Gastroesophageal sphincter (tissue), 4 donors: ENCODE measurements around the gene MACROD1. TPM values are rescaled to one million over a fixed set of nuclear protein-coding genes. Genes with fewer than 3 reads are reported as not detected.

Experiments
- ATAC-seq: fragments of 150-250 bp; one replicate; pipeline ENCODE4 v1.9.1; 2016; ENCODE audit warnings: mild to moderate bottlenecking, moderate library complexity
- H3K27ac ChIP-seq, 4 donors: fragments of 200-600 bp; sonication (generic) in 3 of 4; 1 replicate in 3 of 4; 2 replicates in 1 of 4; pipeline ENCODE4 v1.5.1; 2016 to 2019
- H3K27me3 ChIP-seq: fragments of 200-600 bp; sonication (generic); one replicate; pipeline ENCODE4 v1.5.1; 2019
- H3K36me3 ChIP-seq, 2 donors: fragments of 200-600 bp; sonication (generic); one replicate each; pipeline ENCODE4 v1.5.1; 2019; ENCODE audit warnings: control low read depth in 1 of 2
- H3K4me1 ChIP-seq, 3 donors: fragments of 200-600 bp; sonication (generic); 1 replicate in 2 of 3; 2 replicates in 1 of 3; pipeline ENCODE4 v1.5.1; 2016 to 2019; ENCODE audit warnings: control low read depth in 2 of 3
- H3K4me3 ChIP-seq, 2 donors: fragments of 200-600 bp; sonication (generic); one replicate each; pipeline ENCODE4 v1.5.1; 2019; ENCODE audit warnings: mild to moderate bottlenecking in 1 of 2, moderate library complexity in 1 of 2
- H3K9me3 ChIP-seq, 3 donors: fragments of 200-600 bp; sonication (generic); one replicate each; pipeline ENCODE4 v1.5.1; 2017 to 2019; ENCODE audit warnings: control low read depth in 2 of 3
- CTCF ChIP-seq, 4 experiments: fragments of 200-600 bp in 2 of 4; fragments of 450-650 bp in 2 of 4; sonication (generic) in 1 of 4; IDR thresholded peaks; one replicate each; pipeline ENCODE4 v1.5.1; 2017 to 2019; ENCODE audit warnings: antibody characterized with exemption in 4 of 4, mild to moderate bottlenecking in 2 of 4, moderate library complexity in 2 of 4
- EP300 ChIP-seq: sonication (generic); formaldehyde crosslinking; IDR thresholded peaks from one replicate; pipeline ENCODE4 v1.6.1; 2017; ENCODE audit warnings: antibody characterized with exemption, mild to moderate bottlenecking
- POLR2A ChIP-seq, 2 donors: fragments of 450-650 bp; IDR thresholded peaks; one replicate each; pipeline ENCODE4 v1.6.1; 2017; ENCODE audit warnings: antibody characterized with exemption in 2 of 2, mild to moderate bottlenecking in 2 of 2, moderate library complexity in 1 of 2
- POLR2AphosphoS5 ChIP-seq: sonication (generic); formaldehyde crosslinking; IDR thresholded peaks from one replicate; pipeline ENCODE4 v1.6.1; 2017; ENCODE audit warnings: antibody characterized with exemption
- WGBS, 2 donors: methylation state at CpG; one replicate each; pipeline ENCODE4 v1.1.5; 2018; ENCODE audit warnings: low coverage in 1 of 2; 5-methylcytosine and 5-hydroxymethylcytosine counted together
- total RNA-seq, 4 donors: library from RNA; depleted of rRNA; stranded (reverse); fragments of >200 nt; gene quantifications; one replicate each; pipeline ENCODE4 v1.1.0, GENCODE V29; 2016

MACROD1 gene
- total RNA-seq, 4 donors from 2014 or later, result 26.9 to 56.2 (median 30.4) TPM

- H3K4me1 ChIP-seq, result peaks cover 0 to 47% (median 12%) of the 10 kb centered on the region in 3 donors
- no peak for TF ChIP-seq POLR2A (IDR thresholded peaks at IDR 0.05)
- no peak for TF ChIP-seq EP300
- TF ChIP-seq POLR2AphosphoS5, result no peak
- no peak for TF ChIP-seq CTCF (IDR thresholded peaks at IDR 0.05)
- no peaks in the 10 kb centered on the region for H3K27me3 ChIP-seq
- peak overlapping the region in 1 of 4 donors; percentile 25 for H3K27ac ChIP-seq
- no peaks in the 10 kb centered on the region for H3K9me3 ChIP-seq
- no peak overlapping the region for H3K4me3 ChIP-seq
- 73 to 77% methylated on average over 5 of the region's 11 CpGs for WGBS, 2 donors
- ATAC-seq, result no peak
- H3K36me3 ChIP-seq, result no peaks in the 10 kb centered on the region
Observed at GRCh38 chr11:64090806-64091516, 75.0 kb downstream of the MACROD1 start.

- Histone ChIP-seq H3K36me3 (no peaks in the 10 kb centered on the region), H3K27ac (peak overlapping the region in 2 of 4 donors; percentile 6 to 25), H3K4me1 (peaks cover 0 to 40% (median 4%) of the 10 kb centered on the region in 3 donors), H3K4me3 (no peak overlapping the region), H3K9me3 (no peaks in the 10 kb centered on the region), H3K27me3 (no peaks in the 10 kb centered on the region)
- ATAC-seq, result no peak
- no peak for TF ChIP-seq POLR2AphosphoS5
- no peak for TF ChIP-seq CTCF (IDR thresholded peaks at IDR 0.05)
- no peak for TF ChIP-seq EP300
- no peak for TF ChIP-seq POLR2A (IDR thresholded peaks at IDR 0.05)
- 86% methylated on average over 9 of the region's 28 CpGs; no CpG with 5 or more reads in 1 of the 2 donors for WGBS, 2 donors
Observed at GRCh38 chr11:64089915-64090805, 75.8 kb downstream of the MACROD1 start.

GRCh38 chr11:64089493-64089892, 76.4 kb downstream of the MACROD1 start:
- H3K9me3 ChIP-seq, result no peaks in the 10 kb centered on the region
- H3K27me3 ChIP-seq, result no peaks in the 10 kb centered on the region
- ATAC-seq, result no peak
- peaks cover 0 to 34% (median 4%) of the 10 kb centered on the region in 3 donors for H3K4me1 ChIP-seq
- WGBS, 2 donors, result 80% methylated on average over 1 of the region's 7 CpGs; no CpG with 5 or more reads in 1 of the 2 donors
- H3K27ac ChIP-seq, result peak overlapping the region in 2 of 4 donors; percentile 6 to 25
- H3K36me3 ChIP-seq, result no peaks in the 10 kb centered on the region
- TF ChIP-seq POLR2A (IDR thresholded peaks at IDR 0.05) (no peak), EP300 (no peak), CTCF (IDR thresholded peaks at IDR 0.05) (no peak), POLR2AphosphoS5 (no peak)
- no peak overlapping the region for H3K4me3 ChIP-seq

GRCh38 chr11:64089027-64089360, 76.9 kb downstream of the MACROD1 start:
- peak overlapping the region in 1 of 4 donors; percentile 25 for H3K27ac ChIP-seq
- H3K4me3 ChIP-seq, result no peak overlapping the region
- WGBS, 2 donors, result 76% methylated on average over 3 of the region's 15 CpGs; no CpG with 5 or more reads in 1 of the 2 donors
- no peaks in the 10 kb centered on the region for H3K36me3 ChIP-seq
- no peaks in the 10 kb centered on the region for H3K9me3 ChIP-seq
- no peaks in the 10 kb centered on the region for H3K27me3 ChIP-seq
- no peak for TF ChIP-seq EP300
- TF ChIP-seq POLR2AphosphoS5, result no peak
- no peak for TF ChIP-seq POLR2A (IDR thresholded peaks at IDR 0.05)
- no peak for TF ChIP-seq CTCF (IDR thresholded peaks at IDR 0.05)
- no peak for ATAC-seq
- peaks cover 0 to 30% (median 4%) of the 10 kb centered on the region in 3 donors for H3K4me1 ChIP-seq
